K562 (cell line): ENCODE data around the gene METTL2B. TPM values are rescaled to one million over a fixed set of nuclear protein-coding genes. Genes with fewer than 3 reads are reported as not detected.

Source experiments
- ARHGAP35 ChIP-seq: fragments of 450-650 bp; IDR thresholded peaks from 2 replicates; pipeline ENCODE4 v1.6.1; 2018; ENCODE audit not compliant: partially characterized antibody
- CREB1 ChIP-seq, 2 experiments: sonication (generic) in 1 of 2; formaldehyde crosslinking in 1 of 2; IDR thresholded peaks; 2 replicates each; pipeline versions ENCODE4 v1.6.1 to v1.8.0; 2012 to 2022; ENCODE audit warnings: inconsistent platforms in 1 of 2, mild to moderate bottlenecking in 1 of 2, missing genetic modification reagents in 1 of 2, moderate library complexity in 1 of 2
- FOXA3 ChIP-seq, 2 experiments: fragments of 450-650 bp in 1 of 2; sonication (generic) in 1 of 2; formaldehyde crosslinking; IDR thresholded peaks in 1 of 2; conservative IDR thresholded peaks in 1 of 2; 2 replicates each; pipeline versions ENCODE4 v1.4.0 to v1.8.0; 2020 to 2022; ENCODE audit warnings: mild to moderate bottlenecking in 2 of 2, missing genetic modification reagents in 1 of 2
- GTF2E2 ChIP-seq: fragments of 200-800 bp; sonication (Bioruptor generic); IDR thresholded peaks from 2 replicates; pipeline ENCODE4 v1.6.1; 2016; ENCODE audit warnings: missing genetic modification characterization, missing compliant biosample characterization
- HBP1 ChIP-seq: fragments of 450-650 bp; formaldehyde crosslinking; IDR thresholded peaks from 2 replicates; pipeline ENCODE4 v1.4.0; 2022; ENCODE audit warnings: missing genetic modification characterization
- HDAC1 ChIP-seq, 2 experiments: fragments of 450-650 bp; IDR thresholded peaks; 2 replicates each; pipeline ENCODE4 v1.6.1; 2016 to 2017; ENCODE audit warnings: inconsistent platforms in 1 of 2, mild to moderate bottlenecking in 1 of 2, moderate library complexity in 1 of 2
- HDAC2 ChIP-seq: fragments of 450-650 bp; IDR thresholded peaks from 2 replicates; pipeline ENCODE4 v1.6.1; 2016; ENCODE audit warnings: mild to moderate bottlenecking
- HDAC8 ChIP-seq: fragments of 450-650 bp; IDR thresholded peaks from 2 replicates; pipeline ENCODE4 v1.6.1; 2016; ENCODE audit warnings: mild to moderate bottlenecking, missing genetic modification characterization, moderate library complexity, missing compliant biosample characterization
- KDM1A ChIP-seq, 2 experiments: fragments of 450-650 bp; IDR thresholded peaks; 2 replicates each; pipeline ENCODE4 v1.6.1; 2016; ENCODE audit warnings: mild to moderate bottlenecking in 2 of 2
- PRMT5 ChIP-seq: sonication (generic); formaldehyde crosslinking; IDR thresholded peaks from 2 replicates; pipeline ENCODE4 v1.5.0; 2020; ENCODE audit warnings: missing genetic modification reagents
- PTBP1 ChIP-seq: fragments of 200-400 bp; formaldehyde crosslinking; IDR thresholded peaks from 2 replicates; pipeline ENCODE4 v1.6.1; 2017; ENCODE audit warnings: low read depth, low read length
- RBM14 ChIP-seq: fragments of 200-400 bp; formaldehyde crosslinking; IDR thresholded peaks from 2 replicates; pipeline ENCODE4 v1.6.1; 2018; ENCODE audit warnings: low read depth, mild to moderate bottlenecking, low read length, moderate library complexity, borderline replicate concordance; ENCODE audit not compliant: insufficient read depth
- SAFB2 ChIP-seq: fragments of 200-400 bp; formaldehyde crosslinking; IDR thresholded peaks from 2 replicates; pipeline ENCODE4 v1.6.1; 2018; ENCODE audit warnings: borderline replicate concordance, low read length, low read depth, moderate library complexity; ENCODE audit not compliant: severe bottlenecking
- TBL1XR1 ChIP-seq, 2 experiments: IDR thresholded peaks; 2 replicates each; pipeline ENCODE4 v1.6.1; 2012; ENCODE audit warnings: improper control_type of control experiment in 2 of 2, low read length in 2 of 2, mild to moderate bottlenecking in 1 of 2
- ZBTB7A ChIP-seq: IDR thresholded peaks from 2 replicates; pipeline ENCODE4 v1.6.1; 2011; ENCODE audit warnings: low read depth, mild to moderate bottlenecking, low read length, moderate library complexity, borderline replicate concordance; ENCODE audit not compliant: control insufficient read depth
- ZNF311 ChIP-seq: fragments of 250-450 bp; sonication (Bioruptor Pico); IDR thresholded peaks from 2 replicates; pipeline ENCODE4 v1.4.0; 2020; ENCODE audit warnings: mild to moderate bottlenecking, moderate library complexity
- ZNF77 ChIP-seq: fragments of 250-450 bp; sonication (Bioruptor Pico); IDR thresholded peaks from 2 replicates; pipeline ENCODE4 v1.5.0; 2020
- polyA plus RNA-seq, 8 experiments: library from polyadenylated mRNA; depleted of rRNA in 4 of 8; stranded (reverse) in 5 of 8; unstranded in 3 of 8; fragments of >200 nt; fragmentation: Nextera tagmentation in 2 of 8; fragmentation: Illumina TruSeq in 1 of 8; extraction: Ambion mirVana in 2 of 8; extraction: Trizol in 1 of 8; gene quantifications; 2 replicates each; pipeline versions ENCODE4 v1.2.1 to v1.2.3, GENCODE V29; 2011 to 2014; ENCODE audit warnings: inconsistent platforms in 1 of 8, missing spikeins in 1 of 8
- total RNA-seq, 7 experiments: library from RNA; depleted of rRNA in 6 of 7; stranded (reverse); fragments of >200 nt in 6 of 7; fragmentation: Illumina TruSeq in 2 of 7; extraction: Trizol in 2 of 7; gene quantifications; 2 replicates each; pipeline versions ENCODE4 v1.2.1 to v1.2.3, GENCODE V29; 2011 to 2021; ENCODE audit warnings: low replicate concordance in 1 of 7
- TF ChIP-seq, protein P1 (sequence below): fragments of 450-650 bp; formaldehyde crosslinking; IDR thresholded peaks from 2 replicates; pipeline ENCODE4 v1.4.0; 2020; ENCODE audit warnings: mild to moderate bottlenecking, moderate library complexity
- TF ChIP-seq, protein P2 (sequence below): fragments of 450-650 bp; formaldehyde crosslinking; IDR thresholded peaks from 2 replicates; pipeline ENCODE4 v1.4.0; 2020; ENCODE audit warnings: mild to moderate bottlenecking, moderate library complexity

METTL2B gene
- total and polyA plus RNA-seq, 9 of the 15 experiments (the other 6 are each of a cell fraction or from before 2014, with no cell fraction given) = 35.9 to 95.7 (median 79.2) TPM

GRCh38 chr7:128455543-128456254 lies 20.8 kb upstream of the METTL2B start, which contains the start of gene HILPDA (continued):
- TF ChIP-seq, protein P1, sequence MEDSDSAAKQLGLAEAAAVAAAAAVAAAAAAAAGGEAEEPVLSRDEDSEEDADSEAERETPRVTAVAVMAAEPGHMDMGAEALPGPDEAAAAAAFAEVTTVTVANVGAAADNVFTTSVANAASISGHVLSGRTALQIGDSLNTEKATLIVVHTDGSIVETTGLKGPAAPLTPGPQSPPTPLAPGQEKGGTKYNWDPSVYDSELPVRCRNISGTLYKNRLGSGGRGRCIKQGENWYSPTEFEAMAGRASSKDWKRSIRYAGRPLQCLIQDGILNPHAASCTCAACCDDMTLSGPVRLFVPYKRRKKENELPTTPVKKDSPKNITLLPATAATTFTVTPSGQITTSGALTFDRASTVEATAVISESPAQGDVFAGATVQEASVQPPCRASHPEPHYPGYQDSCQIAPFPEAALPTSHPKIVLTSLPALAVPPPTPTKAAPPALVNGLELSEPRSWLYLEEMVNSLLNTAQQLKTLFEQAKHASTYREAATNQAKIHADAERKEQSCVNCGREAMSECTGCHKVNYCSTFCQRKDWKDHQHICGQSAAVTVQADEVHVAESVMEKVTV (CRISPR knock-in tag) = no peak
- TF ChIP-seq TBL1XR1 (IDR thresholded peaks at IDR 0.05; ENCODE audit: low read length in 2 of 2) = peak in 1 of 2 experiments; percentile 68; a peak in 2 of 4 replicates
- no peak for TF ChIP-seq ARHGAP35
- no peak for TF ChIP-seq ZNF77 (CRISPR knock-in tag)
- TF ChIP-seq PTBP1 = no peak
- no peak; the same call in 1 of the 2 replicates for TF ChIP-seq GTF2E2 (tag)
- no peak for TF ChIP-seq PRMT5 (CRISPR knock-in tag)
- TF ChIP-seq ZNF311 (CRISPR knock-in tag) = no peak
- no peak for TF ChIP-seq RBM14
- no peak; the same call in 1 of the 2 replicates for TF ChIP-seq CREB1 (IDR thresholded peaks at IDR 0.05)
- TF ChIP-seq CREB1 (CRISPR knock-in tag; IDR thresholded peaks at IDR 0.05) = peak; percentile 81
- peak in 1 of 2 experiments; percentile 83; a peak in 2 of 4 replicates for TF ChIP-seq HDAC1 (IDR thresholded peaks at IDR 0.05)
- peak; percentile 60; the same call in 1 of the 2 replicates for TF ChIP-seq HDAC2
- TF ChIP-seq FOXA3 (CRISPR knock-in tag; conservative IDR thresholded peaks at IDR 0.05 in 1 of 2, IDR thresholded peaks at IDR 0.05 in 1 of 2) = no peak
- no peak for TF ChIP-seq ZBTB7A
- no peak for TF ChIP-seq KDM1A (IDR thresholded peaks at IDR 0.05)
- no peak for TF ChIP-seq HDAC8 (tag)
- 0 out of 2 replicates have a peak, but pooled peaks have one; percentile 26 for TF ChIP-seq HBP1
- TF ChIP-seq, protein P2, sequence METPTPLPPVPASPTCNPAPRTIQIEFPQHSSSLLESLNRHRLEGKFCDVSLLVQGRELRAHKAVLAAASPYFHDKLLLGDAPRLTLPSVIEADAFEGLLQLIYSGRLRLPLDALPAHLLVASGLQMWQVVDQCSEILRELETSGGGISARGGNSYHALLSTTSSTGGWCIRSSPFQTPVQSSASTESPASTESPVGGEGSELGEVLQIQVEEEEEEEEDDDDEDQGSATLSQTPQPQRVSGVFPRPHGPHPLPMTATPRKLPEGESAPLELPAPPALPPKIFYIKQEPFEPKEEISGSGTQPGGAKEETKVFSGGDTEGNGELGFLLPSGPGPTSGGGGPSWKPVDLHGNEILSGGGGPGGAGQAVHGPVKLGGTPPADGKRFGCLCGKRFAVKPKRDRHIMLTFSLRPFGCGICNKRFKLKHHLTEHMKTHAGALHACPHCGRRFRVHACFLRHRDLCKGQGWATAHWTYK (CRISPR knock-in tag) = no peak
- no peak for TF ChIP-seq SAFB2
